K562 (cell line): Measurements from ENCODE around the gene LDLRAD3. TPM values are rescaled to one million over a fixed set of nuclear protein-coding genes. Genes with fewer than 3 reads are reported as not detected.

Experiments used
- ATAC-seq: fragments of 200-7000 bp; cut with Tn5 transposase; 3 replicates; pipeline ENCODE4 v1.9.1; 2020; ENCODE audit warnings: moderate library complexity
- BruUV-seq: library from RNA; stranded (reverse); fragments of 400-500 nt; replicated peaks from 2 replicates; lab custom pipeline; 2021; lab: Mats Ljungman, UMichigan
- CTCF ChIA-PET: fragments of 300-600 bp; formaldehyde crosslinking; extraction: SDS; loops from one replicate; lab custom pipeline; 2021; ENCODE audit warnings: low intra/inter-chr PET ratio; lab: Yijun Ruan, JAX
- POLR2A ChIA-PET: fragments of 300-600, 350-650 bp; sonication (Branson Sonifier 250); formaldehyde crosslinking; extraction: SDS; loops from one replicate; lab custom pipeline; 2021; ENCODE audit warnings: antibody characterized with exemption, inconsistent platforms; lab: Yijun Ruan, JAX
- DNase-seq, 4 experiments: peaks; one replicate each; pipeline versions ENCODE4 v3.0.0 to v3.0.0-alpha.2; 2011 to 2018; ENCODE audit warnings: low spot score in 3 of 4, mixed read lengths in 3 of 4; ENCODE audit errors: extremely low read depth in 1 of 4
- FAIRE-seq: peaks from 2 replicates; lab custom pipeline; 2011; peaks lifted over from hg19 to GRCh38; lab: Jason Lieb, UNC
- H2AFZ ChIP-seq: 2 replicates; pipeline ENCODE4 v1.6.0; 2011; ENCODE audit warnings: low read depth, low read length, control low read depth, inconsistent platforms
- H3K27ac ChIP-seq: fragments of 200-600 bp; 3 replicates; pipeline ENCODE4 v1.8.0; 2011; ENCODE audit warnings: low read depth, mild to moderate bottlenecking, control low read depth, inconsistent platforms, low read length, moderate library complexity, mixed read lengths; ENCODE audit errors: extremely low read depth
- H3K27me3 ChIP-seq, 2 experiments: fragments of 300-600 bp in 1 of 2; 2 replicates in 1 of 2; 3 replicates in 1 of 2; pipeline versions ENCODE4 v1.6.0 to v1.8.0; 2011; ENCODE audit warnings: inconsistent platforms in 2 of 2, low read length in 2 of 2, mild to moderate bottlenecking in 1 of 2, mixed read lengths in 1 of 2, moderate library complexity in 1 of 2; ENCODE audit not compliant: control insufficient read depth in 2 of 2, insufficient read depth in 2 of 2
- H3K36me3 ChIP-seq: fragments of 300-600 bp; 3 replicates; pipeline ENCODE4 v1.8.0; 2011; ENCODE audit warnings: mild to moderate bottlenecking, low read length, inconsistent platforms; ENCODE audit not compliant: control insufficient read depth, insufficient read depth
- H3K4me1 ChIP-seq, 2 experiments: fragments of 200-600 bp in 1 of 2; replicated peaks in 1 of 2; 2 replicates in 1 of 2; 3 replicates in 1 of 2; pipeline versions ENCODE4 v1.5.1 to v1.8.0; 2011; ENCODE audit warnings: inconsistent platforms in 2 of 2, low read length in 2 of 2, mild to moderate bottlenecking in 1 of 2, mixed read lengths in 1 of 2, moderate library complexity in 1 of 2; ENCODE audit not compliant: control insufficient read depth in 2 of 2, insufficient read depth in 2 of 2
- H3K4me2 ChIP-seq: 2 replicates; pipeline ENCODE4 v1.6.1; 2011; ENCODE audit warnings: low read length, control low read depth, inconsistent platforms, mixed read lengths; ENCODE audit not compliant: insufficient read depth
- H3K4me3 ChIP-seq: fragments of 200-600 bp; sonication (generic), shearing (Covaris generic); 2 replicates; pipeline ENCODE4 v1.5.1; 2016; ENCODE audit warnings: control low read depth, inconsistent platforms
- H3K79me2 ChIP-seq: fragments of 200-600 bp; 3 replicates; pipeline ENCODE4 v1.8.0; 2011; ENCODE audit warnings: low read length, inconsistent platforms; ENCODE audit not compliant: control insufficient read depth, insufficient read depth
- H3K9ac ChIP-seq, 2 experiments: 2 replicates each; pipeline versions ENCODE4 v1.6.0 to v1.6.1; 2011; ENCODE audit warnings: low read depth in 2 of 2, low read length in 2 of 2, control low read depth in 1 of 2, inconsistent platforms in 1 of 2, mild to moderate bottlenecking in 1 of 2, mixed read lengths in 1 of 2; ENCODE audit not compliant: insufficient read depth in 1 of 2
- H3K9me1 ChIP-seq: one replicate; pipeline ENCODE4 v1.6.0; 2011; ENCODE audit warnings: inconsistent platforms, mild to moderate bottlenecking, low read length, moderate library complexity; ENCODE audit not compliant: control insufficient read depth, insufficient read depth
- H3K9me3 ChIP-seq: replicated peaks from 2 replicates; pipeline ENCODE4 v1.5.1; 2011; ENCODE audit warnings: low read depth, low read length, inconsistent platforms; ENCODE audit not compliant: control insufficient read depth, insufficient read depth
- H4K20me1 ChIP-seq: replicated peaks from 2 replicates; pipeline ENCODE4 v1.6.1; 2011; ENCODE audit warnings: low read length, inconsistent platforms, mixed read lengths; ENCODE audit not compliant: control insufficient read depth, insufficient read depth
- HNRNPL ChIP-seq: fragments of 200-400 bp; formaldehyde crosslinking; IDR thresholded peaks from 2 replicates; pipeline ENCODE4 v1.6.1; 2017; ENCODE audit warnings: low read depth, mild to moderate bottlenecking, low read length
- NUFIP1 ChIP-seq: fragments of 450-650 bp; IDR thresholded peaks from 2 replicates; pipeline ENCODE4 v1.6.1; 2018; ENCODE audit not compliant: partially characterized antibody
- SMARCA5 ChIP-seq: fragments of 450-650 bp; IDR thresholded peaks from 2 replicates; pipeline ENCODE4 v1.6.1; 2016
- TCFL5 ChIP-seq: fragments of 250-450 bp; sonication (Bioruptor Pico); conservative IDR thresholded peaks from 2 replicates; pipeline ENCODE4 v1.6.1; 2021; ENCODE audit warnings: mild to moderate bottlenecking, moderate library complexity, matching md5 sums
- XRCC3 ChIP-seq: fragments of 450-650 bp; IDR thresholded peaks from 2 replicates; pipeline ENCODE4 v1.6.1; 2017; ENCODE audit warnings: mild to moderate bottlenecking, moderate library complexity
- ZBTB33 ChIP-seq: sonication (generic); formaldehyde crosslinking; IDR thresholded peaks from 2 replicates; pipeline ENCODE4 v1.8.1; 2023; ENCODE audit warnings: mild to moderate bottlenecking, missing genetic modification reagents
- ZNF24 ChIP-seq: fragments of 450-650 bp; IDR thresholded peaks from 2 replicates; pipeline ENCODE4 v1.6.1; 2016
- WGBS: fragments of 100-300 bp; shearing (Covaris generic); methylation state at CpG from one replicate; pipeline ENCODE4 v1.1.6; 2016; ENCODE audit warnings: low coverage, mixed read lengths; ENCODE audit not compliant: insufficient coverage; ENCODE audit errors: missing lambda C conversion rate; 5-methylcytosine and 5-hydroxymethylcytosine counted together
- in situ Hi-C: fragments of 300-500 bp; cut with MboI; formaldehyde crosslinking; loops from 4 replicates; pipeline ENCODE4 v1.15.0; 2018; ENCODE audit warnings: inconsistent platforms, mixed read lengths
- intact Hi-C: fragments of 100-400 bp; cut with micrococcal nuclease; formaldehyde crosslinking; loops from 2 replicates; pipeline ENCODE4 v1.14.2; 2022
- polyA plus RNA-seq, 8 experiments: library from polyadenylated mRNA; depleted of rRNA in 4 of 8; stranded (reverse) in 5 of 8; unstranded in 3 of 8; fragments of >200 nt; fragmentation: Nextera tagmentation in 2 of 8; fragmentation: Illumina TruSeq in 1 of 8; extraction: Ambion mirVana in 2 of 8; extraction: Trizol in 1 of 8; gene quantifications; 2 replicates each; pipeline versions ENCODE4 v1.2.1 to v1.2.3, GENCODE V29; 2011 to 2014; ENCODE audit warnings: inconsistent platforms in 1 of 8, missing spikeins in 1 of 8
- total RNA-seq, 7 experiments: library from RNA; depleted of rRNA in 6 of 7; stranded (reverse); fragments of >200 nt in 6 of 7; fragmentation: Illumina TruSeq in 2 of 7; extraction: Trizol in 2 of 7; gene quantifications; 2 replicates each; pipeline versions ENCODE4 v1.2.1 to v1.2.3, GENCODE V29; 2011 to 2021; ENCODE audit warnings: low replicate concordance in 1 of 7
- TF ChIP-seq, protein P1 (sequence below): fragments of 250-450 bp; sonication (Bioruptor Pico); IDR thresholded peaks from 2 replicates; pipeline ENCODE4 v1.8.0; 2022; ENCODE audit warnings: moderate library complexity, mild to moderate bottlenecking, inconsistent platforms
- TF ChIP-seq, protein P2 (sequence below): fragments of 200-600 bp; sonication (generic); IDR thresholded peaks from one replicate; pipeline ENCODE4 v1.6.1; 2012; ENCODE audit warnings: mild to moderate bottlenecking, low read depth, low read length, inconsistent platforms

Gene LDLRAD3
- total and polyA plus RNA-seq, 9 of the 15 experiments (the other 6 are each of a cell fraction or from before 2014, with no cell fraction given), result 0.73 to 7.2 (median 3.5) TPM

DNA sequence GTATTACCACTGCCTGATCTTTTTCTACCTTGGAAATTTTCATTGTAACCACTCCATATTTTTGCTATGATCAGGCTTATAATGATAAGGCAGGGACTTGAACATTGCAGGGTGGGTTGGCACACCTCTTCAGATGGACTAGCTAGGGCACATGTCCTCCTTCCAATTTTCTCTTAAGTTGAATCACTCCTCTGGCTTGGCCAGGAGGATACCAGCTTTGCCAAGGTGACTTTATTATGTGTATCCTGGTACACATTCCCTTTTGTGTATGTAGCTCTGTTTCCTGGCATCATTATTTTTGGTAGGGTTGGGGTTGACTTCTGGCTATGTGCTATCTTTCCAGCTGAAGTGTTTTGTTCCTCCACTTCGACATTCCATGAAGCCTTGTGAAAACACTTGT is 8.5 kb upstream of the LDLRAD3 start:
- no peaks in the 10 kb centered on the region for H3K4me1 ChIP-seq
- no peak overlapping the region for H3K4me2 ChIP-seq
- no peaks in the 10 kb centered on the region for H3K36me3 ChIP-seq
- FAIRE-seq (no peak), ATAC-seq (no peak), DNase-seq (no peak)
- H4K20me1 ChIP-seq, result no peaks in the 10 kb centered on the region
- no peak overlapping the region for H2AFZ ChIP-seq
- H3K9me1 ChIP-seq, result no peaks in the 10 kb centered on the region
- CTCF ChIA-PET, result no interaction called here
- POLR2A ChIA-PET, result interaction anchor here (1.0 kb wide), 1 partner anchor 9 kb away, joined by 3 read pairs; no protein-coding TSS in a partner anchor
- 0% methylated on average over 1 of the region's 1 CpG for WGBS
- no peak overlapping the region for H3K27ac ChIP-seq
- no peaks in the 10 kb centered on the region for H3K79me2 ChIP-seq
- no peak overlapping the region for H3K4me3 ChIP-seq
- H3K27me3 ChIP-seq, result peaks cover 17 to 24% of the 10 kb centered on the region in 2 experiments
- no peaks in the 10 kb centered on the region for H3K9me3 ChIP-seq
- H3K9ac ChIP-seq, result no peak overlapping the region
- in situ Hi-C loops (no loop called here), intact Hi-C loops (no loop called here)
- BruUV-seq, result no TSS peak
- TF ChIP-seq NUFIP1, result no peak
- TF ChIP-seq XRCC3, result no peak
- TF ChIP-seq SMARCA5, result no peak
- TF ChIP-seq, protein P1, sequence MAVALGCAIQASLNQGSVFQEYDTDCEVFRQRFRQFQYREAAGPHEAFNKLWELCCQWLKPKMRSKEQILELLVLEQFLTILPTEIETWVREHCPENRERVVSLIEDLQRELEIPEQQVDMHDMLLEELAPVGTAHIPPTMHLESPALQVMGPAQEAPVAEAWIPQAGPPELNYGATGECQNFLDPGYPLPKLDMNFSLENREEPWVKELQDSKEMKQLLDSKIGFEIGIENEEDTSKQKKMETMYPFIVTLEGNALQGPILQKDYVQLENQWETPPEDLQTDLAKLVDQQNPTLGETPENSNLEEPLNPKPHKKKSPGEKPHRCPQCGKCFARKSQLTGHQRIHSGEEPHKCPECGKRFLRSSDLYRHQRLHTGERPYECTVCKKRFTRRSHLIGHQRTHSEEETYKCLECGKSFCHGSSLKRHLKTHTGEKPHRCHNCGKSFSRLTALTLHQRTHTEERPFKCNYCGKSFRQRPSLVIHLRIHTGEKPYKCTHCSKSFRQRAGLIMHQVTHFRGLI (CRISPR knock-in tag), result no peak
- TF ChIP-seq ZNF24, result no peak
- TF ChIP-seq, protein P2, sequence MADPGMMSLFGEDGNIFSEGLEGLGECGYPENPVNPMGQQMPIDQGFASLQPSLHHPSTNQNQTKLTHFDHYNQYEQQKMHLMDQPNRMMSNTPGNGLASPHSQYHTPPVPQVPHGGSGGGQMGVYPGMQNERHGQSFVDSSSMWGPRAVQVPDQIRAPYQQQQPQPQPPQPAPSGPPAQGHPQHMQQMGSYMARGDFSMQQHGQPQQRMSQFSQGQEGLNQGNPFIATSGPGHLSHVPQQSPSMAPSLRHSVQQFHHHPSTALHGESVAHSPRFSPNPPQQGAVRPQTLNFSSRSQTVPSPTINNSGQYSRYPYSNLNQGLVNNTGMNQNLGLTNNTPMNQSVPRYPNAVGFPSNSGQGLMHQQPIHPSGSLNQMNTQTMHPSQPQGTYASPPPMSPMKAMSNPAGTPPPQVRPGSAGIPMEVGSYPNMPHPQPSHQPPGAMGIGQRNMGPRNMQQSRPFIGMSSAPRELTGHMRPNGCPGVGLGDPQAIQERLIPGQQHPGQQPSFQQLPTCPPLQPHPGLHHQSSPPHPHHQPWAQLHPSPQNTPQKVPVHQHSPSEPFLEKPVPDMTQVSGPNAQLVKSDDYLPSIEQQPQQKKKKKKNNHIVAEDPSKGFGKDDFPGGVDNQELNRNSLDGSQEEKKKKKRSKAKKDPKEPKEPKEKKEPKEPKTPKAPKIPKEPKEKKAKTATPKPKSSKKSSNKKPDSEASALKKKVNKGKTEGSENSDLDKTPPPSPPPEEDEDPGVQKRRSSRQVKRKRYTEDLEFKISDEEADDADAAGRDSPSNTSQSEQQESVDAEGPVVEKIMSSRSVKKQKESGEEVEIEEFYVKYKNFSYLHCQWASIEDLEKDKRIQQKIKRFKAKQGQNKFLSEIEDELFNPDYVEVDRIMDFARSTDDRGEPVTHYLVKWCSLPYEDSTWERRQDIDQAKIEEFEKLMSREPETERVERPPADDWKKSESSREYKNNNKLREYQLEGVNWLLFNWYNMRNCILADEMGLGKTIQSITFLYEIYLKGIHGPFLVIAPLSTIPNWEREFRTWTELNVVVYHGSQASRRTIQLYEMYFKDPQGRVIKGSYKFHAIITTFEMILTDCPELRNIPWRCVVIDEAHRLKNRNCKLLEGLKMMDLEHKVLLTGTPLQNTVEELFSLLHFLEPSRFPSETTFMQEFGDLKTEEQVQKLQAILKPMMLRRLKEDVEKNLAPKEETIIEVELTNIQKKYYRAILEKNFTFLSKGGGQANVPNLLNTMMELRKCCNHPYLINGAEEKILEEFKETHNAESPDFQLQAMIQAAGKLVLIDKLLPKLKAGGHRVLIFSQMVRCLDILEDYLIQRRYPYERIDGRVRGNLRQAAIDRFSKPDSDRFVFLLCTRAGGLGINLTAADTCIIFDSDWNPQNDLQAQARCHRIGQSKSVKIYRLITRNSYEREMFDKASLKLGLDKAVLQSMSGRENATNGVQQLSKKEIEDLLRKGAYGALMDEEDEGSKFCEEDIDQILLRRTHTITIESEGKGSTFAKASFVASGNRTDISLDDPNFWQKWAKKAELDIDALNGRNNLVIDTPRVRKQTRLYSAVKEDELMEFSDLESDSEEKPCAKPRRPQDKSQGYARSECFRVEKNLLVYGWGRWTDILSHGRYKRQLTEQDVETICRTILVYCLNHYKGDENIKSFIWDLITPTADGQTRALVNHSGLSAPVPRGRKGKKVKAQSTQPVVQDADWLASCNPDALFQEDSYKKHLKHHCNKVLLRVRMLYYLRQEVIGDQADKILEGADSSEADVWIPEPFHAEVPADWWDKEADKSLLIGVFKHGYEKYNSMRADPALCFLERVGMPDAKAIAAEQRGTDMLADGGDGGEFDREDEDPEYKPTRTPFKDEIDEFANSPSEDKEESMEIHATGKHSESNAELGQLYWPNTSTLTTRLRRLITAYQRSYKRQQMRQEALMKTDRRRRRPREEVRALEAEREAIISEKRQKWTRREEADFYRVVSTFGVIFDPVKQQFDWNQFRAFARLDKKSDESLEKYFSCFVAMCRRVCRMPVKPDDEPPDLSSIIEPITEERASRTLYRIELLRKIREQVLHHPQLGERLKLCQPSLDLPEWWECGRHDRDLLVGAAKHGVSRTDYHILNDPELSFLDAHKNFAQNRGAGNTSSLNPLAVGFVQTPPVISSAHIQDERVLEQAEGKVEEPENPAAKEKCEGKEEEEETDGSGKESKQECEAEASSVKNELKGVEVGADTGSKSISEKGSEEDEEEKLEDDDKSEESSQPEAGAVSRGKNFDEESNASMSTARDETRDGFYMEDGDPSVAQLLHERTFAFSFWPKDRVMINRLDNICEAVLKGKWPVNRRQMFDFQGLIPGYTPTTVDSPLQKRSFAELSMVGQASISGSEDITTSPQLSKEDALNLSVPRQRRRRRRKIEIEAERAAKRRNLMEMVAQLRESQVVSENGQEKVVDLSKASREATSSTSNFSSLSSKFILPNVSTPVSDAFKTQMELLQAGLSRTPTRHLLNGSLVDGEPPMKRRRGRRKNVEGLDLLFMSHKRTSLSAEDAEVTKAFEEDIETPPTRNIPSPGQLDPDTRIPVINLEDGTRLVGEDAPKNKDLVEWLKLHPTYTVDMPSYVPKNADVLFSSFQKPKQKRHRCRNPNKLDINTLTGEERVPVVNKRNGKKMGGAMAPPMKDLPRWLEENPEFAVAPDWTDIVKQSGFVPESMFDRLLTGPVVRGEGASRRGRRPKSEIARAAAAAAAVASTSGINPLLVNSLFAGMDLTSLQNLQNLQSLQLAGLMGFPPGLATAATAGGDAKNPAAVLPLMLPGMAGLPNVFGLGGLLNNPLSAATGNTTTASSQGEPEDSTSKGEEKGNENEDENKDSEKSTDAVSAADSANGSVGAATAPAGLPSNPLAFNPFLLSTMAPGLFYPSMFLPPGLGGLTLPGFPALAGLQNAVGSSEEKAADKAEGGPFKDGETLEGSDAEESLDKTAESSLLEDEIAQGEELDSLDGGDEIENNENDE, result no peak
- no peak for TF ChIP-seq HNRNPL
- TF ChIP-seq ZBTB33 (CRISPR knock-in tag), result no peak
- no peak for TF ChIP-seq TCFL5 (CRISPR knock-in tag)
